ENCODE measurements around the gene MAP2.

Gene MAP2

GRCh38 chr2:209519271-209519670, 95.4 kb downstream of the MAP2 start:
- no peak overlapping the region for H3K4me3 ChIP-seq (ENCODE audit: low read depth, low read length)
- no peak for DNase-seq (ENCODE audit: low read depth, low spot score)
- in situ Hi-C loops (cut with HindIII; ENCODE audit: low sequenced_read_pairs) = no loop called here
- TF ChIP-seq CTCF (IDR thresholded peaks at IDR 0.05; ENCODE audit: low read depth, low read length) = no peak

GRCh38 chr2:209519906-209520305, 96.1 kb downstream of the MAP2 start:
- TF ChIP-seq CTCF (IDR thresholded peaks at IDR 0.05; ENCODE audit: low read depth, low read length) = no peak
- H3K4me3 ChIP-seq (ENCODE audit: low read depth, low read length) = no peak overlapping the region
- DNase-seq (ENCODE audit: low read depth, low spot score) = no peak
- in situ Hi-C loops (cut with HindIII; ENCODE audit: low sequenced_read_pairs) = no loop called here

- no peak for TF ChIP-seq CTCF (IDR thresholded peaks at IDR 0.05; ENCODE audit: low read depth, low read length)
- no peak for DNase-seq (ENCODE audit: low read depth, low spot score)
- in situ Hi-C loops (cut with HindIII; ENCODE audit: low sequenced_read_pairs) = no loop called here
- no peak overlapping the region for H3K4me3 ChIP-seq (ENCODE audit: low read depth, low read length)
Observed at GRCh38 chr2:209523041-209523740, 99.3 kb downstream of the MAP2 start.

GRCh38 chr2:209523867-209524266, 100.0 kb downstream of the MAP2 start:
- in situ Hi-C loops (cut with HindIII; ENCODE audit: low sequenced_read_pairs) = no loop called here
- no peak overlapping the region for H3K4me3 ChIP-seq (ENCODE audit: low read depth, low read length)
- DNase-seq (ENCODE audit: low read depth, low spot score) = peak; percentile 50
- TF ChIP-seq CTCF (IDR thresholded peaks at IDR 0.05; ENCODE audit: low read depth, low read length) = no peak

GRCh38 chr2:209525331-209525730, 101.5 kb downstream of the MAP2 start:
- H3K4me3 ChIP-seq (ENCODE audit: low read depth, low read length) = no peak overlapping the region
- TF ChIP-seq CTCF (IDR thresholded peaks at IDR 0.05; ENCODE audit: low read depth, low read length) = no peak
- no peak for DNase-seq (ENCODE audit: low read depth, low spot score)
- in situ Hi-C loops (cut with HindIII; ENCODE audit: low sequenced_read_pairs) = no loop called here

- no peak for TF ChIP-seq CTCF (IDR thresholded peaks at IDR 0.05; ENCODE audit: low read depth, low read length)
- peak overlapping the region; percentile 4 for H3K4me3 ChIP-seq (ENCODE audit: low read depth, low read length)
- in situ Hi-C loops (cut with HindIII; ENCODE audit: low sequenced_read_pairs) = no loop called here
- DNase-seq (ENCODE audit: low read depth, low spot score) = peak; percentile 93
Observed at GRCh38 chr2:209525834-209526281, 102.0 kb downstream of the MAP2 start.

Data from astrocyte of the spinal cord (primary cell).